Subcutaneous abdominal adipose tissue (tissue), 5 donors: ENCODE data around the gene RPL22L1.
"Not testable (repeated sequence)": the region's sequence is repeated elsewhere in the genome, so short reads cannot be mapped to it uniquely, and the experiment has no call there.

Experiments
- H3K27ac ChIP-seq: one replicate; pipeline ENCODE4 v1.7.0; 2013; ENCODE audit warnings: low read depth, mild to moderate bottlenecking, inconsistent platforms, low read length, moderate library complexity
- H3K27me3 ChIP-seq, 5 donors: one replicate each; pipeline ENCODE4 v1.7.0; 2013; ENCODE audit warnings: low read length in 5 of 5, inconsistent platforms in 1 of 5; ENCODE audit not compliant: control insufficient read depth in 5 of 5, insufficient read depth in 4 of 5
- H3K36me3 ChIP-seq, 5 donors: one replicate each; pipeline ENCODE4 v1.7.0; 2013; ENCODE audit warnings: low read length in 5 of 5; ENCODE audit not compliant: control insufficient read depth in 5 of 5, insufficient read depth in 5 of 5
- H3K4me1 ChIP-seq, 5 donors: one replicate each; pipeline ENCODE4 v1.7.0; 2013; ENCODE audit warnings: low read length in 5 of 5, mild to moderate bottlenecking in 3 of 5, moderate library complexity in 1 of 5; ENCODE audit not compliant: control insufficient read depth in 5 of 5, insufficient read depth in 5 of 5
- H3K4me3 ChIP-seq, 5 donors: one replicate each; pipeline ENCODE4 v1.7.0; 2013; ENCODE audit warnings: low read length in 5 of 5, low read depth in 1 of 5
- H3K9ac ChIP-seq, 5 donors: one replicate each; pipeline ENCODE4 v1.7.0; 2013; ENCODE audit warnings: low read length in 5 of 5, mild to moderate bottlenecking in 4 of 5, moderate library complexity in 3 of 5
- H3K9me3 ChIP-seq, 5 donors: one replicate each; pipeline ENCODE4 v1.7.0; 2013; ENCODE audit warnings: low read length in 5 of 5; ENCODE audit not compliant: control insufficient read depth in 5 of 5
- donor health status: healthy.
- donor health status: healthy.
- donor health status: healthy.
- donor health status: healthy.
- donor health status: healthy.

The RPL22L1 gene

DNA sequence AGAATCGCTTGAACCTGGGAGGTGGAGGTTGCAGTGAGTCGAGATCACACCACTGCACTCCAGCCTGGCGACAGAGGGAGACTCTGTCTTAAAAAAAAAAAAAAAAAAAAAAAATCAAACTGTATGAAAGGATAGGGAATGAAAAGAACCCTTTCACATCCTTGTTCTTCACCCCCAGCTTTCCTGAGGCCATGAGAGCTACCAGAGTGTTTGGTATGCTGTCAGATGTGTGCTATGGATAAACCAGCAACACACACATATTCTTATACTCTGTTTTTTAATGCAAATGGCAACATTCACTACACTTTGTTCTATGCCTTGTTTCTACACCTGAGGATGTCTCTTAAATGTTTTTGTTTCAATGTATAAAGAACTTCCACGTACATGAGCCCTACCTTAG, 33.5 kb downstream of the RPL22L1 start:
- H3K9ac ChIP-seq = no peak overlapping the region
- H3K4me1 ChIP-seq = no peaks in the 10 kb centered on the region
- H3K9me3 ChIP-seq = no peaks in the 10 kb centered on the region
- no peak overlapping the region for H3K27ac ChIP-seq
- peaks cover 0 to 10% (median 4%) of the 10 kb centered on the region in 5 donors for H3K27me3 ChIP-seq
- no peak overlapping the region for H3K4me3 ChIP-seq
- no peaks in the 10 kb centered on the region for H3K36me3 ChIP-seq

DNA sequence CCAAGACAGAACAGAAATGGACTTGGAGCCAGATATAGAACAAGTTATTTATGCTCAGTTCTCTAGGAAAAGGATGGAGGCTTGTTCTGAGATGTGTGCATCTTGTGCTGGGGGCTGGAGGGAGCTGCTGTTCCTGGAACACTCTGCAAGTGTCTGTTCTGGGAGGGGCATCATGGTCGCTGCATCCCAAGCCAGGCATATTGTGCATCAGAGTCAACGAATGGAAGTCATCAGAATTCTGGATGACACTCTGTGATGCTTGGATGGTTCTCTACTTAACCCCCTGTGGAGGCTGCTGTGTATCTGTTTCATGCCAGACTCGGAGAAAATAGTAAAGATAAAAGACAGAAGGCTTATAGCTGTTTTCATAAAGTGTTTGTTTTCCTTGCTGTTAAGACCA, 34.7 kb downstream of the RPL22L1 start:
- Histone ChIP-seq H3K4me3 (no peak overlapping the region), H3K9ac (no peak overlapping the region), H3K9me3 (no peaks in the 10 kb centered on the region), H3K4me1 (no peaks in the 10 kb centered on the region), H3K27ac (no peak overlapping the region), H3K27me3 (peaks cover 0 to 10% (median 4%) of the 10 kb centered on the region in 5 donors), H3K36me3 (no peaks in the 10 kb centered on the region)

DNA sequence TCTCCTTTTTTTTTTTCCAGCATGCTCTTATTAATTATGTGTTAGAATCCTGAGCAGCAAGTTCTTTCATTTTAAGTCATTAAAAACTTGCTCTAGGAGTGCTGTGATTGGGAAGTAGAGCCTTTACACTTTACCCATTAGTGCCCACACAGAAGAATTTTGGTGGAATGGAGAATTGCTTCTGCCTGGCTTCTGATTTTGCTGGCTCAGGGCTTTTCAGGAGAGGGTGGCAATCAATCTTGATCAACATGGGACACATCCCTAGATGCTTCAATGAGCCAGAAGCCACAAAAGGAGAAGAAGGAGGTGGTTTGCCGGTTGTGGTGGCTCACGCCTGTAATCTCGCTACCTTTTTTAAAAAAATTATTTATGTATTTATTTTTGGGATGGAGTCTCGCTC, 39.4 kb downstream of the RPL22L1 start:
- peaks cover 0 to 10% (median 4%) of the 10 kb centered on the region in 5 donors for H3K27me3 ChIP-seq
- H3K4me3 ChIP-seq = no peak overlapping the region
- no peaks in the 10 kb centered on the region for H3K36me3 ChIP-seq
- H3K4me1 ChIP-seq = no peaks in the 10 kb centered on the region
- H3K27ac ChIP-seq = no peak overlapping the region
- no peaks in the 10 kb centered on the region for H3K9me3 ChIP-seq
- H3K9ac ChIP-seq = no peak overlapping the region

DNA sequence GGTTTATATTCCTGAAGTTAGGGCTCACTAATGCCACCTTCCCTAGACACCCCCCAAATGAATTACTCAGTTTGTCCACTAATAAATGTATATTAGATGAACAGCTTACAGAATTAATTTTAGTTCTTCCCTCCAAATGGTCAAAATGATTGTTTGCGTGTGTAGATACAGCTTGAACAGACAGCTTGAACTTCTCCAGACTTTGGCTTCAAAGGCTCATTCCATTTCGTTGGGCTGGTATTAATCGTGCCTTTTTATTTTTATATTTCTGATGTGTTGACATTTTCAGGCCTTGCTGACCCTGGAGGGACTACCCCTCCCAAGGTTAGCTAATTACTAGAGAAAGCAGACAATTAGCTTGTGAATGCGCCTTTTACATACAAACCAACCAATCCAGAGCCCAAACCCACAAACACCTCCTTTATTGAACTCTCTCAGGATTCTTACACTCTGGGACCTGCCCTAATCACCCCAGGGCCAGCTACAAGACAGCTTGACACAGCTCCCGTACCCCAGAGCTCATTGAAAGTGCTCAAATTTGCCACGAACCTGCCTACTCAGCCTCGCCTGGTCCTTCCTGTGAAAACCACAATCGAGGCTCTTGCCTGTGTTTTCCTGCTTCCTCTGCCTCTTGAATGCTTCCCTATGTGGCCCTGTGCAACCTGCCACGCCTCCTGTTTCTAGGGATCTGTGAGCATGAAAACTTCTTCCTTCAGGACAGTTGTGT, 40.3 kb downstream of the RPL22L1 start:
- Histone ChIP-seq H3K4me1 (no peaks in the 10 kb centered on the region), H3K9me3 (no peaks in the 10 kb centered on the region), H3K27me3 (peaks cover 0 to 6% (median 0%) of the 10 kb centered on the region in 5 donors), H3K27ac (no peak overlapping the region), H3K4me3 (no peak overlapping the region), H3K9ac (no peak overlapping the region), H3K36me3 (no peaks in the 10 kb centered on the region)

DNA sequence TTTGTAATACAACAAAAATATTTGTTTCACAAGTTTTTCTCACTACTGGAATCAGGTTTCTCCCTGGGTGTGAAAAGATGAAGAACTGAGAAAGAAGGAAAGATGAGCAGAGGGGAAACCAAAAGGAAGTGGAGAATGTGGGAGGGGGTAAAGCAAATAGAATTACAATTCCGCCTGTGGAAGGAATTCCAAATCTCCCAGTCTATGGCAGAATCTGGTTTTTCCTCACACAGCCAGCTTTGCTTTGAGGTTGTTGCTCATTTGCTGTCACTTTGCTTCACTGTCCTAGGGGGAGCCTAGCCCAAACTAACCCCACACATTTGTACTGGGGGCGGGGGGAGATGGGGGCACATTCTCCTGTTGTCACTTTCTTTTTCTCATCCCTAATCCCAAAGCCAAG, 43.9 kb downstream of the RPL22L1 start:
- Histone ChIP-seq H3K9me3 (no peaks in the 10 kb centered on the region), H3K36me3 (no peaks in the 10 kb centered on the region), H3K27ac (no peak overlapping the region), H3K4me1 (no peaks in the 10 kb centered on the region), H3K4me3 (no peak overlapping the region), H3K27me3 (no peaks in the 10 kb centered on the region), H3K9ac (no peak overlapping the region)

DNA sequence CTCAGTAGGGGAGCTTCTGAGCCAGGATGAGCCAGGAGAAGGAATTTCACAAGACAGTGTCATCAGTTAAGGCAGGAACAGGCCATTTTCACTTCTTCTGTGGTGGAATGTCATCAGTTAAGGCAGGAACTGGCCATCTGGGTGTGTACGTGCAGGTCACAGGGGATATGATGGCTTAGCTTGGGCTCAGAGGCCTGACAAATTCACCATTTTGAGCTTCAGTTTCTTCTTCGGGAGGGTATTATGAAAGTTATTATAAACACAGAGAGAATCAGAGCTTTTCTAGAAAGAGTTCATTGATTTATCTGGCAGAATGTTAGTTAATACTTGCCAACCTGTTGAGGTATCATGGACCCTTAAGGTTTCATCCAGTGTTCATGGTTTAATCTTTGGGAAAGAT, 46.4 kb downstream of the RPL22L1 start:
- not testable (repeated sequence) for H3K36me3 ChIP-seq, H3K4me1 ChIP-seq, H3K9ac ChIP-seq

DNA sequence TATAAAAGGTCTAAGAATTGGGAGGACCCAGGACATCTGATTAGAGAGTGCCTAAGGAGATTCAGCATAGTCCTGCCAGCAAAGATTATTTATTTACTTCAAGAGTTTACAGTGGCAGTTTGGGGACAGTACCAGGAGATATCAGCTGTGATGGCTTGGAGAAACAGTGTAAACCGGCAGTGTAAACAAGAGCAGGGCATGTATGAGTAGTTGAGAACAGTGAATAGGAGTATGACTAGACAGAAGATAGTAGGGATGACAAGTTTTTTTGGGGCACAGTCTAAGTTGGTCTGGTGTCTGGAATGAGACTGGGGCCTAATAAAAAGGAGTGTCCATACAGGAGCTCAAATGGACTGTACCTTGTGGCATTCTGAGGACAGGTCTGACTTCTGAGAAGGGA, 51.7 kb downstream of the RPL22L1 start:
- not testable (repeated sequence) for H3K36me3 ChIP-seq, H3K4me3 ChIP-seq, H3K27ac ChIP-seq, H3K27me3 ChIP-seq, H3K9me3 ChIP-seq, H3K9ac ChIP-seq, H3K4me1 ChIP-seq

More for the DNA sequence above, 46.4 kb downstream of the RPL22L1 start:
- not testable (repeated sequence) for H3K27me3 ChIP-seq, H3K9me3 ChIP-seq, H3K27ac ChIP-seq, H3K4me3 ChIP-seq

DNA sequence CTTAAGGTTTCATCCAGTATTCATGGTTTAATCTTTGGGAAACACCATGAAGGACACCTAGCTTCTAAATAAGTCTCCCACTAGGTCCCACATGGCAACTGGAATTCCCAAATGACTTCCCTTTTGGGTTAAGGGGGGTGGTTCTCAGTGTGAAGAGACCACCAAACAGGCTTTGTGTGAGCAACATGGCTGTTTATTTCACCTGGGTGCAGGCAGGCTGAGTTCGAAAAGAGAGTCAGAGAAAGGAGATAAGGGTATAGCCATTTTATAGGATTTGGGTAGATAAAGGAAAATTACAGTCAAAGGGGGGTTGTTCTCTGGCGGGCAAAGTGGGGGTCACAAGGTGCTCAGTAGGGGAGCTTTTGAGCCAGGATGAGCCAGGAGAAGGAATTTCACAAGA, 52.5 kb downstream of the RPL22L1 start:
- H3K4me3 ChIP-seq, H3K27ac ChIP-seq, H3K9ac ChIP-seq, H3K4me1 ChIP-seq, H3K27me3 ChIP-seq, H3K9me3 ChIP-seq, H3K36me3 ChIP-seq: not testable (repeated sequence)

DNA sequence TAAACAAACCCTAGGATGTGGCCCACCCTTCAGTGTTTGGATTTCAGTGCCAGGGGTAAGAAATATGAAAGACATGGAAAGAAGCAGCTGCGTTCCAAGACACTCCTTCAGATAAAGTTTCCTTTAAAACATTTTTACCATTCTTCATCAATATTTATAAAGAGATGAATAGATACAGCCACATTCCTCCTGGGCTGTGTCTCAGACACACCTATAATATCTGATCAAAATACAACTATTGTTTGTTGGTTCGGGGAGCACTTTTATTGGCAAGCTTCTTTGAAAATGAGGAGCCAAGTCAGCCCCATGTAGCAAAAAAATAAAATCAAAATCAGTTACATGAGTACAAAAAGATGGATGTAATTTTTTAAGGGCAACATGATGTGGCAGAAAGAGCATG, 53.2 kb downstream of the RPL22L1 start:
- H3K4me1 ChIP-seq = peaks cover 0 to 3% (median 0%) of the 10 kb centered on the region in 5 donors
- H3K9me3 ChIP-seq = no peaks in the 10 kb centered on the region

DNA sequence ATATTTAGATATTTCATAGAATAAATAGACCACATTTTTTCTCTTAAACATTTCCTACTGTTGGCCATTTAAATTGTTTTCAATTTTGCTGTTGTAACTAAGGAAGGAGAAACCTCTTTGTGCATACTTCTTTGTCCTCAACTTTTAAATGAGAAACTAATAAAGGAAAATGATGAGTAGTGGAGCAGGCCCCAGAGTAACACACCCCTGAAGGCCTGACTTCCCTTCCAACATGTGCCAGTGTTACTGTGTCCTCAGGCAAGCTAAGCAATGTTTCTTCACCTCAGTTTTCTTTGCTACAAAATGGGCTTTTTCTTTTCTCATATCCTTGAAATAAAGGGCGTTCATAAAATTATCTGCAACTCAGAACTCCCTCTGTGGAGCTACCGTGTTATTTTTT, 53.7 kb downstream of the RPL22L1 start:
- Histone ChIP-seq H3K4me1 (peaks cover 0 to 3% (median 0%) of the 10 kb centered on the region in 5 donors), H3K27ac (no peak overlapping the region), H3K4me3 (no peak overlapping the region), H3K27me3 (no peaks in the 10 kb centered on the region), H3K9me3 (no peaks in the 10 kb centered on the region), H3K36me3 (no peaks in the 10 kb centered on the region), H3K9ac (no peak overlapping the region)

More for the DNA sequence above, 53.2 kb downstream of the RPL22L1 start:
- no peak overlapping the region for H3K4me3 ChIP-seq
- no peak overlapping the region for H3K9ac ChIP-seq
- H3K27me3 ChIP-seq = no peaks in the 10 kb centered on the region
- no peak overlapping the region for H3K27ac ChIP-seq
- no peaks in the 10 kb centered on the region for H3K36me3 ChIP-seq
